Ishikawa (cell line): ENCODE measurements around the gene NTSR1.

Source experiments
- CEBPB ChIP-seq: IDR thresholded peaks from 2 replicates; pipeline ENCODE4 v1.6.1; 2012
- CREB1 ChIP-seq: IDR thresholded peaks from 2 replicates; pipeline ENCODE4 v1.6.1; 2012; ENCODE audit warnings: low read depth
- EGR1 ChIP-seq: IDR thresholded peaks from 2 replicates; pipeline ENCODE4 v1.6.1; 2012
- EP300 ChIP-seq: IDR thresholded peaks from 2 replicates; pipeline ENCODE4 v1.6.1; 2012; ENCODE audit warnings: borderline replicate concordance
- FOXM1 ChIP-seq: IDR thresholded peaks from 2 replicates; pipeline ENCODE4 v1.6.1; 2012; ENCODE audit warnings: low read depth, borderline replicate concordance
- MAX ChIP-seq: IDR thresholded peaks from 2 replicates; pipeline ENCODE4 v1.6.1; 2012
- RAD21 ChIP-seq: IDR thresholded peaks from 2 replicates; pipeline ENCODE4 v1.6.1; 2012; ENCODE audit warnings: low read depth
- REST ChIP-seq: IDR thresholded peaks from 2 replicates; pipeline ENCODE4 v1.6.1; 2012; ENCODE audit warnings: low read depth, mild to moderate bottlenecking
- TAF1 ChIP-seq: IDR thresholded peaks from 2 replicates; pipeline ENCODE4 v1.6.1; 2012; ENCODE audit warnings: low read depth, mild to moderate bottlenecking
- TCF12 ChIP-seq: IDR thresholded peaks from 2 replicates; pipeline ENCODE4 v1.6.1; 2012; ENCODE audit warnings: low read depth
- TEAD4 ChIP-seq: IDR thresholded peaks from 2 replicates; pipeline ENCODE4 v1.6.1; 2012
- USF1 ChIP-seq: IDR thresholded peaks from 2 replicates; pipeline ENCODE4 v1.6.1; 2012
- YY1 ChIP-seq: IDR thresholded peaks from 2 replicates; pipeline ENCODE4 v1.6.1; 2012; ENCODE audit warnings: low read depth

GRCh38 chr20:62706857-62707256, 1.8 kb upstream of the NTSR1 start:
- no peak for TF ChIP-seq YY1
- no peak for TF ChIP-seq FOXM1
- TF ChIP-seq RAD21: no peak
- TF ChIP-seq CEBPB: no peak
- TF ChIP-seq MAX: no peak
- no peak for TF ChIP-seq TCF12
- TF ChIP-seq CREB1: no peak
- no peak for TF ChIP-seq TAF1
- TF ChIP-seq EGR1: no peak
- no peak for TF ChIP-seq TEAD4
- no peak for TF ChIP-seq REST
- TF ChIP-seq EP300: no peak
- TF ChIP-seq USF1: no peak
